GM19395 (cell line): ENCODE results near the gene EXOC3L4.

Experiments used
- ATAC-seq: cut with Tn5 transposase; IDR thresholded peaks from one replicate; pipeline ENCODE4 v1.9.1; 2021; ENCODE audit warnings: mild to moderate bottlenecking, moderate library complexity; ENCODE audit not compliant: unreplicated experiment

EXOC3L4 gene

DNA sequence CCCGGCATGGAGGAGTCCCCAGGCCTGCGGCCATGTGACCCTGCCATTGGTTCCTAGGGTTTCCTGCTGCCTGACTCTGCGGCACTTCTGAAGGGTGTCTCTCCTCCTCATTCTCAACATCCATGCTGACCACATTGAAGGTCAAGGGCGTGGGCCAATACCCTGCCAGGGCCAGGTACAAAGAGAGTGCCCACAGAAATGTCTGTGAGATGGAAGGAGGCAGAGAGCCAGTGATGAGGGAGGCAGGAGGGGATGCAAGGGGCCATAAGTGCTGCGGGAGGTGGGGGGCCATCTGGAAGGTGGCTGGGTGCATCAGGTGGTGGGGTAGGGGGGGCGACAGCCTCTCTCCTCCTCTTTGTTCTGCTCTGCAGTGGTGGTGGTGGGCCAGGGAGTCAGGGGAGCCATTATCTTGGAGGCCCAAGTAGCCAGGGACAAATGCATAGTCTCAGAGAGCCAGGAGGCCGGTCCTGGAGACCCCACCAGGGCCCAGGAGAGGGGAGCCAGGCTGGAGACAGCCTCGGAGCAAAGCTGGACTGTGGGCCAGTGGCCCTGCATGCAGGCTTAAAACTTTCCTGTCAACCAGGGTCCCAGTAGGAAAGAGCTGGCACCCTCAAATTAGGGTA lies 24.2 kb upstream of the EXOC3L4 start:
- ATAC-seq: no peak

DNA sequence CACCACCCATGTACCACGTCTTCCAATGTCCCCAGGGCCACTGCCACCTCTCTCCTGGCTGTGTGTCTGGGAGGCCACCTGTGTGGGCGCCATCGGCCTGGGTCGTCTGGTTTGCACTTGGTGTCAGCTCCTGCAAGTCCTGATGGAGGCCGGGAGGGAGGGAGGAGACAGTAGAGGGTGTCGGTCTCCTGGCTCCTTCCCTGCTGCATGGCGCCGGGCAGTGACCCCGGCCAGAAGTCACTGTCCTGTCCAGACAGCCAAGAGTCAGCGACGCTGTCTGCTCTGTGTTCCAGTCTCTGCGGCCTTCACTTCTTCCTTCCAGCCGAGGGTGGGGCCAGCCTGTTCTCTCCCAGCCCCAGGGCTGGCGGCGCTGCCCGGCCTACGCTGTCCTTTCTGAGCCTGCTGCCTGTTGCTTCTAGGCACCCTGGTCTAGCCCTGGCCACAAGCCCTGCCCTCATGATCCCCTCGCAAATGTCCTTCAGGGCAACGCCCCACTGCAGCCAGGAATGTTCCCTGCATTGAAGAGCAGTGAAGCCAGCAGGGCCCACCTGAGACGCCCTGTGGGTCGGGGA lies 23.5 kb upstream of the EXOC3L4 start:
- ATAC-seq: no peak

DNA sequence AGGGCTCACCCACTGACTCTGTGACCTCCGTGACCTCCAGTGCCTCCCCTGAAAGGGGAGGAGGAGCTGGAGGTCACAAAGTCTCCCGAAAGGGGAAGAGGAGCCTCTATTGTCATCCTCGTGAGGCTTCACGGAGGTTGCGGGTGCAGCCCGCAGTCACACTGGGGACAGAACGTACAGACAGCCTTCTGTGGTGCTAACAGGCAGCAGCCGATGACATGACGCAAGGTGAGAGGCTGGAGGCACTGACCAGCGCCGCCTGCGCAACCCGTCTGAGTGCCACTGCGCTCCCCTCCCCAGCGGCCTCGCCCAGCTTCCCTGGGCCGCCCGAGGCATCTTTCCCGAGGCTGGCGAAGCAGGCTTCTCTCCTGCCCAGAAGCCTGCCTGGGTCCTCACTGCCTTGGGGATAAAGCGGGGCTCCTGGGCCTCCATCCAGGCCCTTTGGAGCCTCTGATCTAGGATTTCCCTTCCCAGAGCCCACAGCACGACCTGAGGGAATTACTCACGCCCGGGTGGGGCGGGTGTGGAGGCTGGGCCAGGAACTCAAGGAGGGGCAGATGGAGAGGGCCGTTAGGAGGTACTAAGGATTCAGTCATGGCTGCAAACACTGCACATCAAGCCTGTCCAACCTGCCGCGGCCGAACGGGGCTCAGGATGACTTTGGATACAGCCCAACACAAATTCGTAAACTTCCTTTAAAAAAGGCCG lies 22.8 kb upstream of the EXOC3L4 start:
- no peak for ATAC-seq

DNA sequence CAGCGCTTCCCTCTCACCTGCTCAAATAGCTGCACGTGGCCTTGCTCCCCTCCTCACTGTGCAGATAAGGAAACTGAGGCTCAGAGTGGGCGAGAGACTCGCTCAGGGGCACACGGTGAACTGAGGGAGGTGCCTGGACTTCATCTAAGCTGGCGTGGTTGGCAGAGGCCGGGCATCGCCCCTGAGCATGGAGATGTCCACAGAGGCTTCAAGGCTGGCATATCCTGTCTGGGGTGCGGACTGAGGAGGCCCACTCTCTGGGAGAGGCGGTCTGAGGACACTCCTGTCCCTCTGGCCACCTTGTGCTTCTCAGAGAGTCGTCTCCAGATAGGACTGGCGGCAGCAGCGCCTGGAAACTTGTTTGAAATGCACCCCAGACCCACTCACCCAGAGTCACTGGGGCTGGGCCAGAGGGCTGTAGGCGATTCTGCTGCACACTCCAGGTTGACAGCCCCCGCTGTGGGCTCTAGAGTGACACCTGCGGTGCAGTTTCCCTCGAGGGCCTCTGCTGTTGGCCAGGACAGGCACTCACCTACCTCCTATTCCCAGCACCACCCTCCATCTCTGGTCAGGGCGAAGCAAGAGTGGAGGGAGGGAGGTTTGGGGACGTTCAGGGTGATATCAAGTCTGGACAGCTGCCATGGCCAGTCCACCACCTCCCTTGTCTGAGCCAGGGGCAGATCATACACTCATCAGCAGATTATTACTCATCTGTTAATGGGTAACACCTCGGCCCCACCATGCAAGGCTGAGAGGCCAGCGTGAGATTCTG lies 21.7 kb upstream of the EXOC3L4 start:
- ATAC-seq: no peak

DNA sequence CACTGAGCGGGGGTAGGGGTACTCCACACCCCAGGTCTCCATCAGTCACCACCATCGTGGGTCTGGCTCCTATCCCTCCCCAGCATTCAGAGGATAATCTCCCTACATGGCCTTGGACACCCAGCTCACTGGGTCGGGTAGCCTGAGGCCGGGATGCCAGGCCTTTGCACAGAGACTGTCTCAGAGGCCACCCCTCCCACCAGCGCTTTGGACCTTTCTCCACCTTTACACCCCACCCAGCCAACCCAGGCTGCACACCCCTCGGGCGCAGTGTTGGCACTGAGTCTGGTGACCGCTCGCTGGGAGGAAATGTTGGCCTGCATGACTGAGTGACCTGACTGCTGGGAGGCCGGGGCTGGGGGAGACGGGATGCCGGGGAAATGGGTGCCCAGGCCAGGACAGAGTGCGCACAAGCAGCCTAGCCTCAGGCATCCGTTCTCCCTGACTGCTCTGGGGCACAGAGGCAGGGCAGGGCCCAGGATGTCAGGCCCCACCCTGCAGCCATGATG lies 21.1 kb upstream of the EXOC3L4 start:
- no peak for ATAC-seq

DNA sequence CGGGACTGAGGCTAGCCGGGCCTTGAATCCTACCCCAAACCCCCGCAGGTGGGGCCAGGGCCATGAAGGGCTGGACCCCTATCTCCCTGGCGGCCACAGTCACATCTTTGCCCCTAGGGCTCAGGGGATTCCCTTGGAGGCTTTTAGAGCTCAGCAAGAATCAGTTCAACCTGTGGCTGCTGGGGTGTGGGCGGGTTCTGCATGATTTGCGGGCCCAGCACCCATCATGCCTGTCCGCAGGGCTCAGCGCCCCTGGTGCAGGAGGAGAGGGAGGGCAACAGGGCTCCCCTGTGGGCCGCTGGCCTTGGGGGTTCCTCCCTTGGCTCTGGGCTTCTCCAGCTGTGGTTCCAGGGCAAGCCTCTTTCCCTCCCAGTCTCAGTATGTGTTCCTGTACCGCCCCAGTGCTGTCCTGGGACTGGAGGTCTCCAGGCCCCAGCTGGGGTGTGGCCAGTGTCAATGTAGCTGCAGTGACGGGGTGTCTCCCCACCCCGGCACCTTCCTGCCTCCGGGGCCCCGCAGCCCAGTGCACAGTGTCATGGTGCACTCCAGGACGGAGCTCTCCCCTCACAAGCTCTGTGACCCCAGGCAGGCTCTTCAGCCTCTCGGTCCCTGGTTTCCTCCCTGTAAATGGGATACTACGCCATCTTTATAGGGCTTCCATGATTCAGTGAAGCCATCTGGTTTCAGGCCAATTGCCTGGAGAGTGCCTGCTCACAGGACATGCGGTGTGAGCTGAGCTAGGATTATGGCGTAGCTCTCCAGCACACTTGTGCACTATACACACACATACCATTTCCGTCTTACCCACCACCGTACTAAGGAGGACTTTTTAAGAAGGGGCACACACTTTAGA lies 20.4 kb upstream of the EXOC3L4 start:
- ATAC-seq: no peak

DNA sequence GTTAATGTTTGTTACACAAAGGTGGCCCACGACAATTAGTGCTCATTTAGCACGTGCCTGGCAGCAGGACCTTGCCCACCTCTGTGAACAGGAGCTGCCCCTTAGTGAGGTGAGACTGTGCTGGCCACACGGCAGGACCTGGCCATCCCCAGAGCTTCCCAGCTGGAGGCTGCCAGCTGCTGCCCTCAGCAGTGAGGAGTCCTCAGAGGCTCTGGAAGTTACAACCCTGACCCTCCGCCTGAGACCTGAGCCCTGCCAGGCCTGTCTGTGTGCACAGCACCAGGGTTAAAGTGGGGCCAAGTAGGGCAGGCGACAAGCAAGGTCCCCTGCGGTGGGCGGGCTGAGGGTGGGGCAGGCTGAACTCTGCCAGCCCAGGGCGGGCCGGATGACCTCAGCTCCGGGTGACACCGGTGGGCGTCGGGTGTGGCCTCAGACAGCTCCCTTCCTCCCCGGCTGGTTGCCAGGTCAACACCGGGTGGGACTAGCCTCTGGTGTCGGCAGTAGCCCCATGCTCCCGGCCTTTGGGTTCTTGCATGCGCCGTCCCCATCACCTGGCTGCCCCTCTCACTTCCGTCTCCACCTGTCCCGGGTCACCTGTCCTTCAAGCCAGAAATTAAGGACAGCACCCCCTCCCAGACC lies 19.7 kb upstream of the EXOC3L4 start:
- no peak for ATAC-seq

DNA sequence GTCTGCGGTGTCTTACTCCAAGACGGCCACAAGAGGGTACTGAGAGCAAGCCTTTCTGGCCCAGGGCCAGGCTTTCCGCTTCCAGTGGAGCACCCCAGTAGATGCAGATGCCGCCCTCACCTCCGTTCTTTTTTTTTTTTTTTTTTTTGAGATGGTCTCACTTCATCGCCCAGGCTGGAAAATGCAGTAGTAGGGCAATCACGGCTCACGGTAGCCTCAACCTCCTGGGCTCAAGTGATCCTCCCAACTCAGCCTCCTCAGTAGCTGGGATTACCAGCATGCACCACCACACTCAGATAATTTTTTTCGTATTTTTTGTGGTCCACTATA lies 16.1 kb upstream of the EXOC3L4 start:
- ATAC-seq: no peak

DNA sequence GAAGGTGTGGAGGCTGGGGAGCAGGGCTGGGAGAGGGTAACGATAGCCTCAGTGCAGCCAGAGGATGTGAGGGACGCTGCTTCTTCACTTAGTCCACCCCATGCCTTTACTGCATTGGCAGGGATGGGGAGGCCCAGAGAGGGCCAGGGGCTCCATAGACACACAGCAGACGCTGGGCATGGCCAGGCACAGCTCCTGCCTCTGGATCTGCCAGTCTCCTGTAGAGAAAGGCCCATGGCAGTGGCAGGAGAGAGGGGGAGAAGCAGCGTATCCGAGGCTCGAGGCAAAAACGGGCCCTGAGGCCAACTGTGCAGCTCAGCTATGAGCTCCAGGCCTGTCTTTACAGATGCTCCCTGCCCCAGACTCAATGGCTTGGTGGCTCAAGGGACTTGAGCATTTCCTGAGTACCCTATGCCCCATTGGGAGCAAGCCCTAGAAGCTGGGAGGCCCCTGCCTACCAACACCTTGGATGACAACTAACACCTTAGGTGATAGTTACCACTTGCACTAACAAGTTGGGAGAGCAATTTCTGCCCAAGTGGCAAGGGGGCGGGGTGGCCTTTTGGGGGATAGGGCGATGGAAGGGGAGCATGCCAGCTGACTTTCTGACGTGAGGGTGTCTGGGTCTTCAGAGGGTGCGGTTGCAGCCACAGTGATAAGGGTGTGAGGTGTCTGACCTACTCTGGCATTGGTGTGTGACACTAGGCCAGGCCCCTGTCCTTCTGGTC lies 15.5 kb upstream of the EXOC3L4 start:
- ATAC-seq: no peak

DNA sequence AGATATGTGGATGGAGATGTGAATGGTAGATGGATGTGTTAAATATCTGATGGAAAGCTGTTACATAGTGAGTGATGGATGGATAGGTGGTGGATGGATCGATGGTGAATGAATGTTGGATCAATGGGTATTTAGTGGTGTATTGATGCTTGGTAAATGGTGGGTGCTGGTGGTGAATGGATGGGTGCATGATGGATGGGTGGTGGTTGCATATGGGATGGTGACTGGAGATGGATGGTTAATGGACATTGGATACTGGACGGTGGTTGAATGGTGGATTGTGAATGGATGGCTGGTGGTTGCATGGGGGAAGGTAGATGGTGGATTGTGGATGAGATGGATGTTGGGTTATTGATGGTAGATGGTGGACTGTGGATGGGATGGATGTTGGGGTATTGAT lies 12.6 kb upstream of the EXOC3L4 start:
- ATAC-seq: no peak

DNA sequence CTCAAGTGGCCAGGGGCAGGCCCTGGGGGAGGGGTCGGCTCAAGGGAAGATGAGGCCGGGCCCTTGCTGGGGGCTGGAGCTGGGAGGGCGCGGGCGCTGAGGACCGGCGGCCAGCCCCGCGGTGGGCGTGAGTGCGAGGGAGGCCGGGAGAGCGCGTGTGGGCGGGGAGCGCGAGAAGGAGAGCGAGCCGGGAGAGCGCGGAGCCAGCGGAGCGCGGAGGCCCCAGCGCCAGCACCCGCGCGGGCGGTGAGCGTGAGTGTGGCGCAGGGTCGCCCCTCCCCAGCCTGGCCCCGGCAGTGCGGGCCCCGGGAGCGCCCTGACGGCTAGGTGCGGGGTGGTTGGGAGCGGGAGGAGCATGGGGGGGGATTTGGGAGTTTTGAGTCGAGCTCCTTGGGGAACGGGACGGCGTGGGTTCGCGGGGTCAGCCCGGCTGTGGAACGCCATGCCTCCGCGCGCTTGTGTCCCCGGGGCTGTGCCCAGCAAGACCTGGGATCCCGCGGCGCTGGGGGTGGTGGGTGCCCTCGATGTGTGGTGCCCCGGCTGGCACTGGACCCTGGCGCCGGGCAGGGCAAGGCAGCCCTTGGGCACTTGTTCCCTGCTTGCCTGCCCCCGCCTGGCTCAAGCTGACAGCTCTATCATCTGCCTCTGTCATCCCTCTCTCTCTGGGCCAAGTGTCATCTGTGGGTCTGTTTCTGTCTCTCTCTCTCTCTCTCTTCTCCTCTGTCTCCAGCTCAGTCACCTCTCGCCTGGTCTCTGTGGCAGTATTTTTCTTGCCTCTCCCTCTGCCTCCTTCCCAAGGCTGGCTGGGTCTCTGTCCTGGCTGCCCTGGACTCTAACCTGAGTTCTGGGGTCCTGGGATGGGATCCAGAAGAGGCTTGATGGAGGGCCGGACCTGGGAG lies 10.3 kb upstream of the EXOC3L4 start, which contains the start of gene LBHD2:
TSS of gene LBHD2 (plus strand) at position 190 of the 899 bp plus-strand sequence. CDS start 1,803 bp downstream, outside the sequence.
- no peak for ATAC-seq

DNA sequence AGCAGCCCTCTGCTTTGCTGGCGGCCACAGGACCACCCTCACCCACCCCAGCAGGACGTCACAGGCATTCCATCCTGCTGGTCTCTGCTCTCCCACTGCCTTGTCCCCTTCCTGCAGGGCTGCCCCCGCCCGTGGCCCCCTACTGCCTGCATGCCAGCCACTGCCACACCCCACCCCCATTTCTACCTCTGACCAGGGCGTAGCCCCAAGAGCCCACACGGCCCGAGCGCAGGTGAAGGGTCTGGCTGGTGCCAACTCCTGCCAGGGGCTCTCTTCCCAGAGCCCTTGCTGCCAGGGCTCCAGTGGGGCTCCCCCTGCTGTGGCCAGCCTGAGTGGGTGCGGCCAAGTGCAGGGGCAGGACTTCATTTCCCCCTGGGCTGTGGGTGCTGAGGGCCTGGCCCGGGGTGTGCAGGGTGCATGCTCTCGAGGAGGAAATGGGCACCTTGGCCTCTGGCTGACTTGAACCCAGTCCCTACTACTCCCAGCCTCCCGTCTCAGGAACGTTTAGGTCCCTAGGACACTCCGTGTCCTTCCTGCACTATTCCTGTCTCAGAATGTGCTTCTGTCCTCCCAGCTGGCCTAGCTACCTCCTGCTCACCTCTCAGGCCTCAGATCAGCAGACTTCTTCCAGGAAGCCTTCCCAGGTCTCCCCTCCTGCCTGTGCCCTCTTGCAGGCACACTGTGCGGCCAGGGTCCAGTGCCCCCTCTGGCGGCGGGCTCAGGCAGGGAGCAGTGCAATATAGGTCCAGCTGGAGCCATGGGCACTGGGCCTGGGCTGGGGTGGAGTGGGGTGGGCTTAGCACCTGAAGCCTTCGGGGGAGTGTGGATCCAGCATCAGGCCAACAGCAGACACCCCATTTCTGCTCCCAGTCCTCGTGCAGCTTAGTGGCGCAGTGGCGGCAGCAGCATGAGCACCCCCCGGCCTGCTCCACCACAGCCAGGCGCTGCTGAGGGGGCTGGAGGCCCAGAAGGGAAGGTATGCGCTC lies 9.1 kb upstream of the EXOC3L4 start:
- no peak for ATAC-seq

DNA sequence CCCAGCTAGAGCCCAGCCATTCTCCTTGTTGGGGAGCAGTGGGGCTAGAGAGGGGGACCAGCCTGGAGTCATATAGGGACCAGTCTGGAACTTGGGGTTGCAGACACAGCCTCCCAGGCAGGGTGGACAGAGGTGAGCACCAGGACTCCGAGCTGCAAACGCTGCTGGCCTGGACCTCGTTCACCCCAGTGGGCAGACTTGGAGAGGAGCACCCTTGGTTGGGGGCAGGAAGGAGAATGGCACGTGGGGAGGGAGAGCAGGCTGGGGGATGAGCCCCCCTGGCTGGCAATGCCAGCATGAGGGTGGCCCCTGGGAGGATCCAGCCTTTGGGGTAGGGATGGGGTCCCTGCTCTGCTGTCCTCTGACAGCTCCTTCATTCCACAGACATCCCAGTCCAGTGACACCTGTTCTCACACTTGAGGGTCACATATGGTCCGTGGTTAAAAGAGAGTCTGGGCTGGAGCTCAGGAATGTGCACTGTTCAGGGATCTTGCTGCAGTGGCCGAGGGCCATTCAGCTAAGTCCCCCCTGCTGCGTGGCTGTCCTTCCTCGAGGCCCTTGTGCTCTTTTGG lies 7.7 kb upstream of the EXOC3L4 start:
- no peak for ATAC-seq

DNA sequence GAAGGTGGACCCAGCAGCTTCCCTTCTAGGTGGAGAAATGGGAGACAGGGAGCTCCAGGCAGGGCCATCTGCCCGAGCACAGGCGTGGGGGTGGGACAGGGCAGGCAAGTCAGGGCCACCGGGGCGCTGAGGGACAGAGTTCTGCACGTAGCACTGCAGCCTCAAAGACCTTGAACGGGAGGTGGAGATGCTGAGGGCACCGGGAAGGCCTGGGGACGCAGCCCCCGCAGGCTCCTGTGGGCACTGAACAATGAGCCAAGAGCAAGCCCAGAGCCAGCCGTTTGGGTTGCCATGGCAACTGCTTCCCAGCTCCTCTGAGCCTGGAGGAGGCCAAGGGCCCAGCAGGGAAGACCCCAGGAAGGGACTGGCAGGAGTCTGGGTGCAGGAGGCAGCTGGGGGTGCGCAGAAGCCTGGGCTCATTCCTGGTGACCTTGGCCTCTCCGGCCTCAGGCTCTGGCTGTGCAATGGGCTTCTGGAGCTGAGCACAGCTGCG lies 7.1 kb upstream of the EXOC3L4 start:
- ATAC-seq: no peak

DNA sequence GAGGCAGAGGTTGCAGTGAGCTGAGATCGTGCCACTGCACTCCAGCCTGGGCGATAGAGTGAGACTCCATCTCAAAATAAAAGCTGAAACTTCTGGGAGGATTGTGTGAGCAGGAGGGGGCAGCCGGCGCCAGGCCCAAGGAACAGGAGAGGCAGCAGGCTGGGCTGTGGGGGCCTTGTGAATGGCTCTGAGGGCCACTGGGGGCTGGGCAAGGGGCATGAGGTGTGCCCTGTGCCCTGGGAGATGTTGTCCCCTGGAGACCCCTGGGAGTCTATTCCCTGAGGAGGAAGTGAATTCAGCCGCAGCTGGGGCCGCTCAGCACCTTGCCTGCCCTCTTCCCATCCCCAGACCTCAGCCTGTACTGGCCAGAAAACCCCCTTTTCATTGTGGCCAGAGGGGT lies 5.6 kb upstream of the EXOC3L4 start:
- ATAC-seq: no peak

DNA sequence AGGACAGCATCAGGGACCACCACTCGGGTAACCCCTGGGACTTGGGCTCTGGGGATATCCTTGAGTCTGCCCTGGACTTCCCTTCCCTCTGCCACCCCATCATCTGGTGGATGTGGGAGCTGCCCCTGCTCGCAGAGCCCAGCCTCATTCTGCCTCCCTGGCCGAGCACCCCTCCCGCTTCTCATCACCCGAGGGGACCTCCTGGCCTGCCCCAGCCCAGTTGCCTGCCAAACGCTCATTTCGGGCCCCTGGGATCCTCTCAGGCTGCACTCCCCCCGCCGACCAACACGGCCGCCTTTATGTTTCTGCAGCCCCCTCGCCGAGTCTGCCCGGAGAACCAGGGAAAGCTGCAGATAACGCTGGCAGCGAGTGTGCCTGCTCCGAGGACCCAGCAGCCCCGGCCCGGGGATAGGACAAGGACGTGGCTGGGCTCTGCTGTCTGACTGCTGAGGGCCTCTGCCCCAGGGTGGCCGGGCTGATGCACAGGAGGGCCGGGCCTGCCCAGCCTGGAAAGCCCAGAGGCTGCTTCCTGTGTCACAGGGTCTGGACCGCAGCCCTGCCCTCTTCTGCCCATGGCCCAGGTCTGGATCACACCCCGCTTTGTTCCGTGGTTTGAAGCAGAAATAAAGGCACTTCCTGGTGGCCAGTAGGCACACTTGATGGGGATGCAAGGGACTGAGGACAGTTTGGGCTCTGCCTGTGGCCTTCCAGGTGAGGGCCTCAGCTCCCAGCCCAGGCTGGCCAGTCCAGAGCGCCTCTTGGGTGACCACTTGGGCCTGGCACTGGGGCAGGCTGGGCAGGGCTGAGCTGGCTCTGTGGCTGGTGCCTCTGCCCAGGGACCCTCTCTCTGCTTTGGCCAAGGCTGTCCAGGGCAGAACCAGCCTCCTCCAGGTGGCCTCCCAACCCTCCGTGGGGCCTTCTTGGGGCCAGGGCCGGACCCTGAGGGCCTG lies 4.9 kb upstream of the EXOC3L4 start:
- ATAC-seq: no peak
